ENCODE data around the gene CYLD.
A peak's percentile ranks its signal among the peaks of the same experiment; 100 is the strongest.

The CYLD gene

GRCh38 chr16:50711862-50712559 lies 29.9 kb upstream of the CYLD start:
- peak; percentile 81 for DNase-seq

DNA sequence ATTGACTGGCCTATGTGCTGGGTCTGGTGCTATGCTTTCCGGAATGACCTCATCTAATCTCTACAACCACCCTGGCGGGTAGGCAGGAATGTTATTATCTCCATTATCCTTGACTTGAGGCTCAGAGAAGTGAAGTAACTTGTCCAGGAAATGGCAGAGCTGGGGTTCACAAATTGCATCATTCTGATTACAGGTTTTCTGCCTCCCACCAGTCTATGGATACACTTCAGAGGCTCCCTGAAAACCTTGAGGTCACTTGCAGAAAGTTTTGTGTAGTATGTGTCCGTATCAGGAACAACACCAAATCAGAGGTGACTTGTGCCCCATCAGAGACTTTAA lies 29.4 kb upstream of the CYLD start:
- DNase-seq: no peak

- DNase-seq: no peak
Measured at GRCh38 chr16:50712956-50713355, 28.9 kb upstream of the CYLD start.

GRCh38 chr16:50717091-50717490 lies 24.8 kb upstream of the CYLD start:
- DNase-seq: no peak

- no peak for DNase-seq
Measured at GRCh38 chr16:50717494-50717893, 24.4 kb upstream of the CYLD start.

DNA sequence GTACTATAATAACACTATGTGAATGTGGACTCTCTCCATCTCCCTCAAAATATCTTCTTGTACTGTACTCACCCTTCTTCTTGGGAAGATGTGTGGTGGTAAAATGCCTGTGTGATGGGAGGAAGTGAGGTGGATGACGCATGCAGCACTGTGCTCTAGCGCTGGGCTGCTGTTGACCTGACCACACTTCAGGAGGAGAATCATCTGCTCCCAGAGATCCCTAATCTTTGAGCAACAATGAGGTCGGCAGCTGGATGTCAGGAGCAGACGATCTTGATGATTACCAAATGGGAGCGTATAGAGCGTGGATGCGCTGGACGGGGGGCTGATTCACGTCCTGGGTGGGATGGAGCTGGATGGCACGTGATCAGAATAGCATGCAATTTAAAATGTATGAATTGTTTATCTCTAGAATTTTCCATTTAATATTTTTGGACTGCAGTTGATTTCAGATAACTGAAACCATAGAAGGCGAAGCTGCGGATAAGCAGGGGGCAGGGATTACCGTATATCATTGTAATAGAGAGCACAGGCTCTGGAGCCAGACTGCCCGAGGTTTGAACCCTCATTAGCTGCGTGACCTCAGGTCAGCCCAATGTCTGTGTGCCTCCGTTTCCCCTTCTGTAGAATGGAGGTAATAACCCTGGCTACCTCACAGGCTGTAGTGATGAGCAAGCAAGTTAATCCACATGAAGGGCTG lies 23.7 kb upstream of the CYLD start:
- no peak for DNase-seq

DNA sequence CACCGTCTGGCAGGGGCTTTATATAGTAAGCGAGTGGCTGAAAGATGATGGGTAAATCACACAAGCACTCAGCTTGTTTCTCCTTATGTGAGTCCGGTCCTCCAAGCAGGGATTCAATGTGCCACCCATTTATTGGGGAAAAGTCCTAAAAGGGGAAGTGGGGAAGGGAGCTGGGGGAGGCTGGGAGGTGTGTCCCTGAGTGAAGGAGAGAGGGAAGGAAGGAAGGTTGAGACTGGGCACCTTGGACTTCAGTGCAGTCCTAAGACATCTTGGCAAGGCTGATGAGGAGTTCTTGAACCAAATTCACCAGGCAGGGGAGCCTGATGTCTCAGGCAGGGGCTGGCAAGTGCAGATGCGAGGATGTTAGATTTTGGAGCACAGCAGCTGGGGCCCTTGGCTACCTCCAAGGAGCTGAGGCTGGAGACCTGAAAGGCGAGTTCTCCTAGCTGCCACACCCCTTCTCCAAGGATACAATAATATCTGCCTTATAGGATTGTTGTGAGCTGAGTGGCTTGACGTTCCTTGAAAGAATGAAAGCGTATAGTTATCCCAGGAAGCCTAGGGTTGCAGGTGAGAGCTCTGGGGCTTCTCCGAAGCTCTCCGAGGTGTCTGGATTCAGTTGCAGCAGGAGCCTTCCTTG lies 23.0 kb upstream of the CYLD start:
- no peak for DNase-seq

DNA sequence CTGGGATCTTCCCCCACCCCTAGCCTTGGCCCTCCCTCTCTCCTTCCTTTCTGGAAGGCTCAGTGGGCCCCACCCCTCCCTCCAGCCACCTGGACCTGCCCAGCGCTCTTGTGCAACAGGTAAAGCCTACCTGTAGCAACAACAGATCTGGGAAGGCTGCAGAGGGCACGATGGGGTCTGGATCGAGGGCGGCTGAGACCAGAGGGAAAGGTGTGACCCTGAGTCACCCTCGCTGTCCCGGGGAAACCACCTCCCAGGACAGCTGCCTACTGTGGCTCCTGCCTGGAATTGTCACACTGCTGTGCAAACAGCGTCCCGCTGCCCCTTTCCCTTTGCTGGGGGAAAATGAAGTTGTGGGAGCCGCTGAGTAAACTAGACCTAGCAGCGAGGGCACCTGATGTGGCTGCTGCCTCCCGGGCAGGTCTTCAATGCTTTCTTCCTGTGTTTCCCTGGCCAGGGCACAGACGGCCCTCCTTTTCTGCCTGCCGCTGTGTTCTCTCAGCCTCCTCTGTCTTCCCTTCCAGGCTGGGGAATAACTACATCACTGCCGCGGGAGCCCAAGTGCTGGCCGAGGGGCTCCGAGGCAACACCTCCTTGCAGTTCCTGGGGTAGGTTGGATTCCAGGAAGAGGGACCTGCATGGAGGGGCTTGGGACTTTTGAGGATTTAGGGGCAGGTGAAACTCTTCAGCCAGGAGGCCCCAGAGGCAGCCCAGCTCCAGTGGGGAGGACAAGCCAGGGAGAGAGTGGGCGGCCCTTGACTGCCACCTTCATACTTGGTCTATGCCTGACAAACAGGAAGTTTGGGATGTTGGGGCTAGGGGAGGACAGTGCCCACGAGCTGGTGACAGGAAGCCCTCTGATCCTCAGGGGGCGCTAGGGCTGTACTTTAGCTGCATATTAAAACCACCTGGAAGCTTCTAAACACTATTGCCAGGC lies 22.2 kb upstream of the CYLD start:
- no peak for DNase-seq

DNA sequence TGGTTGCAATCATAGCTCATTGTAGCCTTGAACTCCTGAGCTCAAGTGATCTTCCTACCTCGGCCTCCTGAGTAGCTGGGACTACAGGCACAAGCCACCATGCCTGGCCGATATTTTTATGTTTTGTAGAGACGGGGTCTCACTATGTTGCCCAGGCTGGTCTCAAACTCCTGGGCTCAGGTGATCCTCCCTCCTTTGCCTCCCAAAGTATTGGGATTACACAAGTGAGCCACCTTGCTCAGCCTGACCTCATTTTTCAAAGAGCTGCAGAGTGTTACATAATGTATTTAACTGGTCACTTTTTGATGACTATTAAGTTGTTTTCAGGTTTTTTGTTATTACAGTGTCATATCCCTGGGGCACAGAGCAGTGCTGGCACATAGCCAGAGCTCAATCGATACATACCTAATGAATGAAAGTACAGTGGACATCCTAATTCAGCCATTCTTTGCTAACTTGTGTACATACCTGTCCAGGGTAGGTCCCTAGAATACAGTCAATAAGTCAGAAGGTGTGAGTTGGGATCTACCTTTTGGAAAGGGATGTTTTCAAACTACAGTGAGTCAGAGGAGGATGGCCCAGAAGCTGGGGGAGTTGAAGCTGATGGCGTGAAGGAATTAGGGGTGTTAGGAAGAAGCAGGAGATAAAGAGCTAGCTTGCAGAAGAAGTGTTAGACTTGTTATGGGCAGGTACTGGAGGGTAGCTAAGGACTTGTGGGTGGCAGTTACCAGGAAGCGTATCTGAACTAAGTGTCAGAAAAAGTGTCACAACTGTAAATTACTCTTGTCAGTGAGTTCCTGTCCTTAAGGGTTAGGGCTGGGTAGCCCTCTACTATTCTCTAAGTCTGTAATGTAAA lies 20.1 kb upstream of the CYLD start:
- no peak for DNase-seq

DNA sequence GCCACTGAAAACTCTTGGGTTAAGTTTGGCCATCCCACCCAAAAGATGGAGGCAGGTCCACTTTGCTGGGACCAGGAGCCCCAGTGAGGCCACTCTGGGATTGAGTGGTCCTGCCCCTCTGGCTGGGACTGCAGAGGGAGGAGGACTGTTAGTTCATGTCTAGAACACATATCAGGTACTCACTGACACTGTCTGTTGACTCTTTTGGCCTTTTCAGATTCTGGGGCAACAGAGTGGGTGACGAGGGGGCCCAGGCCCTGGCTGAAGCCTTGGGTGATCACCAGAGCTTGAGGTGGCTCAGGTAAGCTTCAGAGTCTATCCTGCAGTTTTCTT lies 19.5 kb upstream of the CYLD start:
- no peak for DNase-seq

GRCh38 chr16:50722960-50723359 lies 18.9 kb upstream of the CYLD start:
- DNase-seq: no peak

- peak; percentile 12 for DNase-seq
Measured at GRCh38 chr16:50724306-50724705, 17.6 kb upstream of the CYLD start.

DNA sequence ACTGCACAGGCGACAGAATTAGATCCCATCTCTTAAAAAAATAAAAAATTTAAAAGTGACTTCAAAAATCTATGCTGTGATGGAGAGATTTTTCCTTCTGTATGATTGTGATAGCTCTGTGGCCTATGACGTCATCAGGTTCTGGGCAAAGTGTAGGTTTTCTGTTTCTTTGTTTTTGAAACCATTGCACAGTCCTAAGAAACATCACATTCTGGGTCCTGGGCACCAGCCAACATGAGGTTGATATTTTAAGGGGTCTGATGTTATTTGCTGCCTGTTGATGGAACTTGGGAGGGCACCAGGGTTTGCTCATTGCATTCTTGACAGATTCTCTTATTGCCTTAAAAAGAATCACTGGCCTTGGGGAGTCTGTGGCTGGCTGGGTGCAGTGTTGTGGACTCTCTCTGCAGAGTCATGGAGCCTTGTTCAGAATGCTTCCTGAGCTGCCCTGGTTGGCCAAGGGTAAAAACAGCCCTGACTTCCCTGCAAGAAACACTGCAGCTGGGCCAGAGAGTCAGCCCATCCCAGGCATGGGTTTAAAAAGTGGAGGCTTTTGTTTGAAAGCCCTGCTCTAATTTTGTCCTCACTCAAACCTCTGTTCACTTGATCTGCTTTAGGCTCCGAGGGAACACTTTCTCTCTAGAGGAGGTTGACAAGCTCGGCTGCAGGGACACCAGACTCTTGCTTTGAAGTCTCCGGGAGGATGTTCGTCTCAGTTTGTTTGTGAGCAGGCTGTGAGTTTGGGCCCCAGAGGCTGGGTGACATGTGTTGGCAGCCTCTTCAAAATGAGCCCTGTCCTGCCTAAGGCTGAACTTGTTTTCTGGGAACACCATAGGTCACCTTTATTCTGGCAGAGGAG lies 10.5 kb upstream of the CYLD start:
- DNase-seq: no peak

DNA sequence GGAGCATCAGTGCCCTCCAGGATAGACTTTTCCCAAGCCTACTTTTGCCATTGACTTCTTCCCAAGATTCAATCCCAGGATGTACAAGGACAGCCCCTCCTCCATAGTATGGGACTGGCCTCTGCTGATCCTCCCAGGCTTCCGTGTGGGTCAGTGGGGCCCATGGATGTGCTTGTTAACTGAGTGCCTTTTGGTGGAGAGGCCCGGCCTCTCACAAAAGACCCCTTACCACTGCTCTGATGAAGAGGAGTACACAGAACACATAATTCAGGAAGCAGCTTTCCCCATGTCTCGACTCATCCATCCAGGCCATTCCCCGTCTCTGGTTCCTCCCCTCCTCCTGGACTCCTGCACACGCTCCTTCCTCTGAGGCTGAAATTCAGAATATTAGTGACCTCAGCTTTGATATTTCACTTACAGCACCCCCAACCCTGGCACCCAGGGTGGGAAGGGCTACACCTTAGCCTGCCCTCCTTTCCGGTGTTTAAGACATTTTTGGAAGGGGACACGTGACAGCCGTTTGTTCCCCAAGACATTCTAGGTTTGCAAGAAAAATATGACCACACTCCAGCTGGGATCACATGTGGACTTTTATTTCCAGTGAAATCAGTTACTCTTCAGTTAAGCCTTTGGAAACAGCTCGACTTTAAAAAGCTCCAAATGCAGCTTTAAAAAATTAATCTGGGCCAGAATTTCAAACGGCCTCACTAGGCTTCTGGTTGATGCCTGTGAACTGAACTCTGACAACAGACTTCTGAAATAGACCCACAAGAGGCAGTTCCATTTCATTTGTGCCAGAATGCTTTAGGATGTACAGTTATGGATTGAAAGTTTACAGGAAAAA lies 9.7 kb upstream of the CYLD start:
- no peak for DNase-seq

- no peak for DNase-seq
Measured at GRCh38 chr16:50733468-50733867, 8.4 kb upstream of the CYLD start.

- DNase-seq: no peak
Measured at GRCh38 chr16:50735629-50736122, 6.2 kb upstream of the CYLD start.

DNA sequence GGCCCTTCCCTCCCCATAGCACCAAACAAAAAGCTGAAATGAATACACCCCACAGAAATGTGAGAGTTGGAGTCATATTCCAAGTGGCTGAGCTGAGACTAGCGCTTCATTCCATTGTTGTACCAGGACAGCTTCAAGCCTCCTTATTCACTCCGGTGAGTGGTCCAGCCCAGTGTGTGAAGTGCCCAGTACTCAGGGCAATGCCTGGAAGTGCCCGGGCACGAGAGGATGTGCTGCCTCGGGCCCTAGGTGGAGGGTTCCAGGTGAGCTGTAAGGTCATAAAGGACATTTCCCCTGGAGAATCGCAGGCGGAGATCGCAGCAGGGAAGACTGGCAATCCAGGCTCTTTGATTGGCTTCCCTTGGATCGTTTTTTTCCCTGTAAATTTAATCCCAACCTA lies 5.4 kb upstream of the CYLD start:
- no peak for DNase-seq

DNA sequence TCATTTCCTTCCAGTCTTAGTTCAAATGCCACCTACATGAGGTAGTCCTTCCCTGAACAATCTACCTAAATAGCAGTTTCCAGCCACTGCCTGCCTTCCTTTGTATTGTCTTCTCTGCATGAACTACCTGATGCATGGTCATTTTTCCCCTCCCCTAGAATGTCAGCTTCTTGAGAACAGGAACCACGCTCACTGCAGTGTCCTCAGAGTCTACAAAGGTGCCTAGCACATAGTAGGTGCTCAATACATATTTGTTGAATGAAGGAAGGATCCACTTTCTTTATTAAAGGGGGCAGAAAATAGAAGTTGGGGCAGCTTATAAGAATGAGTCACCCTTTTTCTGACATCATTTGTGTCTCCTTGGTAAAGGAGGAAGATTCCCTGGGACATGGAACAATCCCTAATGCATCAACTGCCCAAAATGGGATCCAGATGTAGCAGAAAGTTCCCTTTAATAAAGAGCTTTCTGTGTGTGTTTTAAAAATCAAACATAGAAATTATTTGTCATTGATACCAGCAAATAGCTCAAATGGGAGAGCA lies 4.4 kb upstream of the CYLD start:
- DNase-seq: no peak

- DNase-seq: no peak
Measured at GRCh38 chr16:50739031-50739430, 2.9 kb upstream of the CYLD start.

- no peak for DNase-seq
Measured at GRCh38 chr16:50740736-50741135, 1.1 kb upstream of the CYLD start.
